Ovary (tissue), 9 donors: Measurements from ENCODE around the gene HES4. TPM values are rescaled to one million over a fixed set of nuclear protein-coding genes. Genes with fewer than 3 reads are reported as not detected.

Source experiments
- DNase-seq, 5 donors: peaks; one replicate each; pipeline ENCODE4 v3.0.0-alpha.2; 2019 to 2020
- H3K27ac ChIP-seq, 2 donors: fragments of 200-600 bp; one replicate each; pipeline versions ENCODE4 v1.5.1 to v1.8.0; 2019 to 2022
- H3K27me3 ChIP-seq: fragments of 200-600 bp; one replicate; pipeline ENCODE4 v1.8.0; 2022
- H3K36me3 ChIP-seq: fragments of 200-600 bp; sonication (generic); one replicate; pipeline ENCODE4 v1.5.1; 2019
- H3K4me1 ChIP-seq: one replicate; pipeline ENCODE4 v1.8.1; 2013; ENCODE audit warnings: mild to moderate bottlenecking, moderate library complexity; ENCODE audit not compliant: insufficient read depth
- H3K4me3 ChIP-seq: fragments of 200-600 bp; sonication (generic); one replicate; pipeline ENCODE4 v1.5.1; 2017
- H3K9me3 ChIP-seq, 2 donors: fragments of 200-600 bp in 1 of 2; sonication (generic) in 1 of 2; one replicate each; pipeline versions ENCODE4 v1.5.1 to v1.8.1; 2013 to 2019; ENCODE audit warnings: mild to moderate bottlenecking in 1 of 2, moderate library complexity in 1 of 2
- EP300 ChIP-seq: sonication (generic); formaldehyde crosslinking; IDR thresholded peaks from one replicate; pipeline ENCODE4 v1.6.1; 2017; ENCODE audit warnings: antibody characterized with exemption
- POLR2A ChIP-seq: fragments of 450-650 bp; IDR thresholded peaks from one replicate; pipeline ENCODE4 v1.6.1; 2017; ENCODE audit warnings: antibody characterized with exemption, mild to moderate bottlenecking, moderate library complexity
- WGBS, 3 donors: extraction: QIAGEN DNeasy Blood & Tissue Kit in 1 of 3; methylation state at CpG; one replicate each; pipeline versions ENCODE4 v1.1.5 to v1.1.7; 2013 to 2017; 5-methylcytosine and 5-hydroxymethylcytosine counted together
- intact Hi-C, 4 donors: fragments of 100-400 bp; cut with DNase I; formaldehyde crosslinking; loops; one replicate each; pipeline versions ENCODE4 v1.11.0 to v1.15.1; 2022 to 2023
- polyA plus RNA-seq, 2 donors: library from polyadenylated mRNA; stranded (reverse); fragments of 200-250 nt in 1 of 2; fragments of 350-450 nt in 1 of 2; fragmentation: Illumina TruSeq in 1 of 2; extraction: RNeasy Lipid Tissue Mini Kit (QIAGEN cat#74804) in 1 of 2; gene quantifications; one replicate each; pipeline ENCODE4 v1.2.3, GENCODE V29; 2013 to 2014
- total RNA-seq, 7 donors: library from RNA; depleted of rRNA in 2 of 7; stranded (reverse); fragments of >200 nt in 2 of 7; fragmentation: NEBNext Ultra II Directional in 3 of 7; extraction: Animal tissue kit (Norgen Biotek cat#: 25700) in 3 of 7; gene quantifications; one replicate each; pipeline versions ENCODE4 v1.1.0 to v1.2.4, GENCODE V29; 2016 to 2023
- TF ChIP-seq, protein P1 (sequence below), 3 donors: fragments of 450-650 bp in 2 of 3; fragments of 200-600 bp in 1 of 3; IDR thresholded peaks; one replicate each; pipeline versions ENCODE4 v1.5.1 to v1.8.0; 2016 to 2022; ENCODE audit warnings: antibody characterized with exemption in 3 of 3, mild to moderate bottlenecking in 1 of 3
- donor health status: DM: no; HTN: no; CAD: no; lungs with moderate emphysema.
- donor health status: DM: no; HTN: no; CAD: no.
- donor health status: Bipolar disorder and iron deficiency.
- donor health status: DM: yes; HTN: yes; CAD: no.
- donor health status: DM: no; HTN: no; CAD: no.
- donor health status: DM: yes; HTN: yes; CAD: no.

The HES4 gene
- total and polyA plus RNA-seq, 9 donors: 4.5 to 76.2 (median 7.3) TPM; not detected in 1

DNA sequence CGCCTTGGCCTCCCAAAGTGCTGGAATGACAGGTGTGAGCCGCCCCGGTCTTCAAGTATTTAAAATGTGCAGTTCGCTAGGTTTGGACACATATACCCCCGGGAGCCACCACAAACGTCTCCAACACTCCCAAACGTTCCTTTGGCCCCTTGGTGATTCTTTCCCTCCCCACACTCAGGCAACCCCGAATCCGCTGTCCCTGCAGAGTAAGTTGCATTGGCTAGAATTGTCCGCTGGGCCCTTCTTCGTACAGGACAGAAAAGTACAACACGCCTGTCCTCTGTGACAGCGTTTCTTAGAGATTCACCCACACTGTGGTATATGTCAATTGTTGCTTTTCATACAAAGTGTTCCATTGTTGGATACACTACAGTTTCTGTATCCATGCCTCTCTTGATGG is 14.8 kb downstream of the HES4 start:
- TF ChIP-seq EP300: no peak
- TF ChIP-seq POLR2A: no peak
- TF ChIP-seq, protein P1, sequence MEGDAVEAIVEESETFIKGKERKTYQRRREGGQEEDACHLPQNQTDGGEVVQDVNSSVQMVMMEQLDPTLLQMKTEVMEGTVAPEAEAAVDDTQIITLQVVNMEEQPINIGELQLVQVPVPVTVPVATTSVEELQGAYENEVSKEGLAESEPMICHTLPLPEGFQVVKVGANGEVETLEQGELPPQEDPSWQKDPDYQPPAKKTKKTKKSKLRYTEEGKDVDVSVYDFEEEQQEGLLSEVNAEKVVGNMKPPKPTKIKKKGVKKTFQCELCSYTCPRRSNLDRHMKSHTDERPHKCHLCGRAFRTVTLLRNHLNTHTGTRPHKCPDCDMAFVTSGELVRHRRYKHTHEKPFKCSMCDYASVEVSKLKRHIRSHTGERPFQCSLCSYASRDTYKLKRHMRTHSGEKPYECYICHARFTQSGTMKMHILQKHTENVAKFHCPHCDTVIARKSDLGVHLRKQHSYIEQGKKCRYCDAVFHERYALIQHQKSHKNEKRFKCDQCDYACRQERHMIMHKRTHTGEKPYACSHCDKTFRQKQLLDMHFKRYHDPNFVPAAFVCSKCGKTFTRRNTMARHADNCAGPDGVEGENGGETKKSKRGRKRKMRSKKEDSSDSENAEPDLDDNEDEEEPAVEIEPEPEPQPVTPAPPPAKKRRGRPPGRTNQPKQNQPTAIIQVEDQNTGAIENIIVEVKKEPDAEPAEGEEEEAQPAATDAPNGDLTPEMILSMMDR (IDR thresholded peaks at IDR 0.05): no peak
- no peaks in the 10 kb centered on the region for H3K4me1 ChIP-seq
- H3K9me3 ChIP-seq: no peaks in the 10 kb centered on the region
- H3K27me3 ChIP-seq: no peaks in the 10 kb centered on the region
- 69 to 81% (median 75%) methylated on average over 13 of the region's 13 CpGs for WGBS, 3 donors
- DNase-seq: no peak
- H3K27ac ChIP-seq: no peak overlapping the region
- H3K36me3 ChIP-seq: no peaks in the 10 kb centered on the region
- H3K4me3 ChIP-seq: no peak overlapping the region
- intact Hi-C loops: loop anchor here in 2 of 4 donors (2.0 to 10.0 kb wide), 2 partner anchors 78 to 310 kb away; no protein-coding TSS in a partner anchor

DNA sequence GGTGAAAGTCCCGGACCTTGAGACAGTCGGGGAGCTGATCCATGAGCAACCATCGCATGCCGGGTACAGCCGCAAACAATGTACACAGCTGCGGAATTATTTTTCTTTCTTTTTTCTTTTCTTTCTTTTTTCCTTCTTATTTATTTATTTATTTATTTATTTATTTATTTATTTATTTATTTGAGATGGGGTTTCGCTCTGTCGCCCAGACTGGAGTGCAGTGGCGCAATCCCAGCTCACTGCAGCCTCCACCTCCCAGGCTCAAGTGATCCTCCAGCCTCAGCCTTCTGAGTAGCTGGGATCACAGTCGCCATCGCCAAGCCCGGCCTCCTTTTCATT is 15.5 kb downstream of the HES4 start:
- WGBS, 3 donors: 38 to 56% (median 47%) methylated on average over 12 of the region's 12 CpGs
- TF ChIP-seq POLR2A (no peak), EP300 (no peak)
- TF ChIP-seq, protein P1 (IDR thresholded peaks at IDR 0.05): no peak
- Histone ChIP-seq H3K27ac (no peak overlapping the region), H3K4me1 (no peaks in the 10 kb centered on the region), H3K36me3 (no peaks in the 10 kb centered on the region), H3K9me3 (no peaks in the 10 kb centered on the region), H3K27me3 (no peaks in the 10 kb centered on the region), H3K4me3 (no peak overlapping the region)
- intact Hi-C loops: loop anchor here in 2 of 4 donors (2.0 to 10.0 kb wide), 2 partner anchors 78 to 310 kb away; no protein-coding TSS in a partner anchor
- DNase-seq: no peak

DNA sequence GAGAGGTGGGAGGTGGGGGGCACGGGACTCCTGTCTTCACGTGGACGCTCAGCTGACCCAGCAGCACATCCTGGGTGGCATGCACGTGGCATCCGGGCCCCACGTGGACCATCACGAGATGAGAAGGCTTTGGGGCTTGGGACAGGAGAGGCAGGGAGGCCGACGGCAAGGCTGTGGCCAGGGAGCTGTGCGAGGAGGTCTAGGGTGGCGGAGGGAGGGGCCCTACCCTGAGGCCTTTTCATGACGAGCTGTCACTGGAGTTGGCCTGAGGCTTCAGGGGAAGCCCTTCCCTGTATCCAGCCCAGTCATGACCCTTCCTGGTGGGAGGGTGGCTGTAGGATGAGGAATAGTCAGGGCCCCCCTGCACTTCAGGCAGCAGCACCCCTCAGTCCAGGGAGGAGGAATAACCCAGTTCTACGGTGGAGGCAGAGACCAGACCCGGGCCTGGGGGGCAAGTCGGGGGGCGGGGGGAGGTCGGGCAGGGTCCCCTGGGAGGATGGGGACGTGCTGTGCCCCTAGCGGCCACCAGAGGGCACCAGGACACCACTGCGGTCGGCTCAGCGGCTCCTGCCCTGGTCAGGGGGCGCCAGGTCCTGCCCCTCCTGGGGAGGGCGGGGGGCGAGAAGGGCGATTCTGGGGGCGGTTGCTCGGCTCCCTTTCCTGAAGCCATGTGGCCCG is 16.0 kb downstream of the HES4 start:
- Histone ChIP-seq H3K9me3 (no peaks in the 10 kb centered on the region), H3K4me3 (no peak overlapping the region), H3K36me3 (no peaks in the 10 kb centered on the region), H3K27me3 (no peaks in the 10 kb centered on the region), H3K27ac (no peak overlapping the region), H3K4me1 (no peaks in the 10 kb centered on the region)
- 15 to 22% (median 21%) methylated on average over 26 to 29 of the region's 29 CpGs for WGBS, 3 donors
- peak in 4 of 5 donors; percentile 37 to 71 (median 62) for DNase-seq
- TF ChIP-seq, protein P1 (IDR thresholded peaks at IDR 0.05): peak; percentile 33 to 80 (median 49)
- no peak for TF ChIP-seq EP300
- intact Hi-C loops: loop anchor here in 2 of 4 donors (2.0 to 10.0 kb wide), 2 partner anchors 79 to 311 kb away; no protein-coding TSS in a partner anchor

DNA sequence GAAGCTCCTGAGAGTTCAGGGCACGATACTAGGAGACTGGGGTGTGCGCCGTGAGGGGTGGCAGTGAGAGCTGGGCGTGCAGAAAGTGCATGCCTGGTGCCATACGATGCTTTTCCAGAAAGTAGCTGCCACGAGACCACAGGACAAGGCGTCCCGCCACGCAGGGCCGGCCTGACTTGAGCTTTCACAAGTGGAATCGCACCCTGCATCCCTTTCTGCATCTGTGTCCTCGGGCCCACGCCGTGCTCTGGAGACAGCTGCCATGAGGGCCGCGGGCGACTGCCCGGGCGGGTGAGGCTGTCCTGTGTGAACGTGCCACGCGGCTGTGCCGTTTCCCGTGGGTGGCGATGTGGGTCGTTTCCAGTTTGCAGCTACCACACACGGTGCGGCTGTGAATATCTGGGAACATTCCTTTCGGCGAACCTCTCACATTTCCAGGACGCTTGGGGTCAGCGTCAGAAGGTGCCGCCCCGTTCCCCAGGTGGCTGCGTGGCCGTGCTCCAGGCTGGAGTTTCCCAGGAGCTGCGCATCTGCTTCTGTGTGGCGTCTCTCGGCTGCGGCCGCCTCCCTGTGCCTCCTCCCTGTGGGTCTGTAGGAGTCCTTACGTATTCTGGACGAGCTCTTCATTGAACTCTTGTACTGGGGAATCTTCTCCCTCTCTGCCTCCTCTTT is 17.0 kb downstream of the HES4 start:
- Histone ChIP-seq H3K9me3 (no peaks in the 10 kb centered on the region), H3K4me3 (no peak overlapping the region), H3K36me3 (no peaks in the 10 kb centered on the region), H3K27me3 (no peaks in the 10 kb centered on the region), H3K27ac (no peak overlapping the region), H3K4me1 (no peaks in the 10 kb centered on the region)
- TF ChIP-seq EP300: no peak
- TF ChIP-seq POLR2A: no peak
- TF ChIP-seq, protein P1 (IDR thresholded peaks at IDR 0.05): no peak
- WGBS, 3 donors: 67 to 84% (median 79%) methylated on average over 41 to 43 of the region's 43 CpGs
- intact Hi-C loops: loop anchor here in 2 of 4 donors (10.0 kb wide), 1 partner anchor 312 kb away; no protein-coding TSS in a partner anchor
- peak in 1 of 5 donors; percentile 32 for DNase-seq
